ENCODE measurements around the gene YBX2.
"Not testable (repeated sequence)": the region's sequence is repeated elsewhere in the genome, so short reads cannot be mapped to it uniquely, and the experiment has no call there.

YBX2 gene

GRCh38 chr17:7262192-7262934 lies 32.1 kb downstream of the YBX2 start, which contains the start of gene CLDN7:
Gene CLDN7 (minus strand): TSS chr17:7262478. CDS start chr17:7262043, 435 bp downstream.
- no peak for DNase-seq

DNA sequence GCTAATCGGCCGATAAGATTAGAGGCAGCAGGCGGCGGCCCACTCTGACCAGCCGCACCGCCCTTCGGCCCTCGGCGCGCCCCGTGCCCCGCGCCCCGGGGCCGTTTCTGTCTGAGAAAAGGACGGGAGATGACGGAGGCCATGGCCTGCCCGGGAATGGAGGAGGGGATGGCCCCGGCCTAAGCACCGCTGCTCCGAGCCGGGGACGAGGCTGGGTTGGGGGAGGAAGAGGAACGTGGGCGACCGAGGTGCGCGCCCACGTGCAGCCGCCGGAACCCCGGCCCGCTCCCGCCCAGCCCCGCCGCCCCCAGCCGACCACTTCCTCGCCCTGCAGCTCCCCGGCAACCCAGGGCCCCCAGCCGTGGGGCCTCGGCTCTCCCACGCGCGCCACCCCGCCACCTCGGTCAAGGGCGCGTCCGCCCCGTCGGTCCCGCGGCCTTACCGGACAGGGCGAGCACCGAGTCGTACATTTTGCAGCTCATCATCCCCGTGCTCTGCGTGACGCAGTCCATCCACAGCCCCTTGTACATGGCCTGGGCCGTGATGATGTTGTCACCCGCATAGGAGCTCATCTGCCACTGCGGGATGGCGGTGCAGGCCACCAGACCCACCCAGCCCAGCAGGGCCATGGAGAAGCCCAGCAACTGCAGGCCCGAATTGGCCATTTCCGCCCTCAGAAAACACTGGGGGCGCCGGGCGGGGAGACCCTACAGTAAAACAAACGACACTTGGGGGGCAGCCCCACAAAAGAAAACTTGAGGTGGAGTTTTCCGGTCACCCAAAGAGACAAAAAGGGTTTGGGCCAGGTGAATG lies 32.9 kb downstream of the YBX2 start:
- no peak for DNase-seq

- no peak for DNase-seq
Observed at GRCh38 chr17:7260651-7261378, 33.6 kb downstream of the YBX2 start.

DNA sequence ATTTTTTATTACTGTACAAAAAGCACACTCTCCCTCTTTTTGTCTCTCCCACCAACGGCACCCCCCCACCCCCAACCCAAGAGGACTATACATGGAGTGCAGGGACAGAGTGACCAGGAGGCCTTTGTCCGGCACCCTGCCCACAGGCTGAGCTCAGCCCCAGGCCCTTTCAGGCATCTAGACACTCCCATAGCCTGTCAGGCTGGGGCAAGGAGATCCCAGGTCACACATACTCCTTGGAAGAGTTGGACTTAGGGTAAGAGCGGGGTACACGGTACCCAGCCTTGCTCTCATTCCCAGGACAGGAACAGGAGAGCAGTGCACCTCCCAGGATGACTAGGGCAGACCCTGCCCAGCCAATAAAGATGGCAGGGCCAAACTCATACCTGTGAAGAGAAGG lies 34.3 kb downstream of the YBX2 start:
- DNase-seq = no peak

GRCh38 chr17:7259555-7259889 lies 34.9 kb downstream of the YBX2 start:
- no peak for DNase-seq

DNA sequence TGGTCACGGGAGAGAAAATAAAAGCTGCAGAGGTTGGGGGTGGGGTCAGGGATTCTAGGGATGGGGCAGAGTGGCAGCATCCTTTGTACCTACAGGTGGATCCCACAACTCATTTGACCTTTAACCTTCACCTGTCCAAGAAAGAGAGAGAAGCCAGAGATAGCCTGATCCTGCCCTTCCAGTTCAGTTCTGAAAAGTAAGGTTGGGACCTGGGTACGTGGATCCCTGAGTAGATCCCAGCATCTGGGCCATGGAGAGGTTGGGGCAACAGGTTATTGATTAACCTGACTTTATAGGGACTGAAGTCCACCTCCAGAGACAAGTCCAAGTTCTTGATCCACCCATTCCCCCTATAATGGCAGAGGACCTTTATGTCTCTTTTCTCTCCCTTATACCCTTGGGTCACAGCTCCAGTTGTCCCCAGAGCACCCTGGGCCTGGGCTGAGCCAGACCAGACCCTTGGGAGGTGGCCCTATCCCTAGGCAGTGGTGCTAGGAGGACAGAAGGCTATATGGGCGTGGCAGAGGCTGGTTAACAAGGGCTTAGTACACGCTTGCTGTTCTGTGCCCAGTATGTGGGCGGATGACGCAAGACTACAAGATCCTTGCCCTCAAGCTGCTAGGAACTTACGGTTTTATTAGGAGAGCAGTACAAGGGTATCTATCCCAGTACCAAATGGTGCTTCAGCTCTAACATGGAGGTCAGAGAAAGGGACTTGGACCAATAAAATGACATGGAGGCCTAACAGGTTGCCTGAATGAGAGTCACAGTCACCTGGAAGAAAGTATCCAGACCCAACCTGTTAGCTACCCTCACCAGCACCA lies 35.5 kb downstream of the YBX2 start:
- no peak for DNase-seq

GRCh38 chr17:7256766-7257456 lies 37.5 kb downstream of the YBX2 start:
- no peak for DNase-seq

DNA sequence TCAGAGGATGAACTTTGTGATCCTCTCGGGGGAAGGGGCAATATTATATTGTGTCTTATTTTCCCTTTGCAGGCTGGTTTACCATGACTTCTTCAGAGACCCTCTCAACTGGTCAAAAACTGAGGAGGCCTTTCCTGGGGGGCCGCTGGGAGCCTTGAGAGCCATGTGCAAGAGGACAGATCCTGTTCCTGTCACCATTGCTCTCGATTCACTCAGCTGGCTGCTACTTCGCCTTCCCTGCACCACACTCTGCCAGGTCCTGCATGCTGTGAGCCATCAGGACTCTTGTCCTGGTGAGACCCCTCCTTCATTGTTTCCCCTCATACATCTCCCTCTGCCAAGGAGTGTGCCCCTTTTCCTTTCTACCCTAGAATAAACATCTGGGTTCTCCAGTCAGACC lies 39.9 kb downstream of the YBX2 start:
- no peak for DNase-seq

GRCh38 chr17:7253082-7253481 lies 41.4 kb downstream of the YBX2 start:
- no peak for DNase-seq

DNA sequence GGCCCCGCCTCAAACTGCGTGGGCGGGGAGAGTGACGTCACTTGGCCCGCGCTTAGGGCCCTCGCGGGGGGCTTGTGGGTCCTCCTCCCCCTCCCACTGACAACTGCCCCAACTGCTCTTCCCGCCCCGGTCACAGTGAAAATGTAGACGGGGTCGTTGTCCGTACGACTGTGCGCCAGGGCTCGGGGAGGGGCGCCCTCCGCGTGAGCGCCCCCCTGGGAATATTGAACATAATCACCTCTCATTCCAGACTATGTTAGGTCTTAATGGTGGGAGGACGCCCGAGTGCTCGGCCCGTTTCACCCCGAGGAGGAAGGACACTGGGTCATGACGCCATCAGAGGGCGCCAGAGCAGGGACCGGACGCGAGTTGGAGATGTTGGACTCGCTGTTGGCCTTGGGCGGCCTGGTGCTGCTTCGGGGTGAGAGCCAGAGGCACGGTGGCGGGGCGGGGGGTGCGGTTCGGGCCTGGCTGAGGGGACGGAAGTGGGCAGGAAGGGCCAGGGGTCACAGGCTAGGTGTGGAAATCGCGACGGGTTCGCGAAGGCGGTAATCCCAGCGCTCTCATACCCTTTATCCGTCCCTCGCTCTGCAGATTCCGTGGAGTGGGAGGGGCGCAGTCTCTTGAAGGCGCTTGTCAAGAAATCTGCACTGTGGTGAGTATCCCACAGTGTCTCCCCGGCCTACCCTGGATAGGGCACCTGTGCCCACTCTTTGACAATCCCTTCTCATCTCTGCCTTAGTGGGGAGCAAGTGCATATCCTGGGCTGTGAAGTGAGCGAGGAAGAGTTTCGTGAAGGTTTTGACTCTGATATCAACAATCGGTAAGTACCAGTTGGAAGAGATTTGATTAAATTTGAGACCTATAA lies 42.0 kb downstream of the YBX2 start, which contains the start of gene ELP5:
Gene ELP5 (plus strand): TSS at position 40 of the 868 bp plus-strand sequence. CDS start 336 bp downstream, at position 376.
- DNase-seq = peak; percentile 81

GRCh38 chr17:7251661-7252175 lies 42.7 kb downstream of the YBX2 start, which contains the start of gene CTDNEP1:
Gene CTDNEP1 (minus strand): TSS chr17:7251734. CDS start chr17:7251296, 438 bp downstream.
- DNase-seq = peak; percentile 95

DNA sequence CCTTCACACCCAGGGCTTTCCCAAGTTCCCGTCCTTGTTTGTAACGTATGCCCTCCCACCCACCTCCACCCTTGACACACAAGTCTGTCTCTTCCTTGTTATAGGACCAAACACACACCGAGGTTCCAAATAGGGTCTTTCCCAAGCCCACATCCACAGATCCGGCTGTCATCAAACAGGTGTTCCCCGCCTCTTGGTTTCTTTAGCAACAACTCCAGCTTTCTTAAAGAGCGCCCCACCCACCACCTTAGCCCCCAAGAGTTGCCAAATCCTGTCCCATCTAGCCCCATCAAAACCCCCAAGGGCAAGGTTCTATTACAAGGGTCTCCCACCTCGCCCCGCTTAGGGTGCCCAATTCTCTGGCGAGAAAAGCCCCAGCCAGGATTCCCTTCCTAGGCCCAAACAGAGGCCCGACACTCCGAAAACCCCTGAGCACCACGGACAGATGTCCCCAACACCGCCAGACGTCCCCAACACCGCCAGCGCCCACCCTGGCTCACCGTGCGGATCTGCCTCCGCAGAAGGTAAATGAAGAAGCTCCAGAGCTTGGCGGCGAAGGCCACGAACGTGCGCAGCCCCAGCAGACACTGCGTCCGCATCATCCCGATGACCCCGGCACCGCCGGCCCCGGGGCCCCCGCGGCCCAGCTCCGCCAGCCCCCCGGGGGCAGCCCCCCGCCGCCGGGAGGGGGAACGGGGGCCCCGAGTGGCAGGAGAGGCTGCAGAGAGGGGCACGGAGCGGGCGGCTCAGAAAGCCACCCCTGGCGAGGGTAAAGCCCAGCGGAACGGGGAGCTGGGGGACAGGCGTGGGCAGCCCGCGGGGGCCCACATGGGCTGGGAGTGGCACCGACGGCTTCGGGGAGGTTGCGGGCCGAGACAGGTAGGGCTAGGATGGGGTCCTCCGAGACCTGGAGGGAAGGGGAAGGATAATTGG lies 43.5 kb downstream of the YBX2 start:
- DNase-seq = no peak

- DNase-seq = no peak
Observed at GRCh38 chr17:7249830-7250229, 44.6 kb downstream of the YBX2 start.

- no peak for DNase-seq
Observed at GRCh38 chr17:7249214-7249613, 45.2 kb downstream of the YBX2 start.

GRCh38 chr17:7248796-7249195 lies 45.6 kb downstream of the YBX2 start:
- DNase-seq = no peak

DNA sequence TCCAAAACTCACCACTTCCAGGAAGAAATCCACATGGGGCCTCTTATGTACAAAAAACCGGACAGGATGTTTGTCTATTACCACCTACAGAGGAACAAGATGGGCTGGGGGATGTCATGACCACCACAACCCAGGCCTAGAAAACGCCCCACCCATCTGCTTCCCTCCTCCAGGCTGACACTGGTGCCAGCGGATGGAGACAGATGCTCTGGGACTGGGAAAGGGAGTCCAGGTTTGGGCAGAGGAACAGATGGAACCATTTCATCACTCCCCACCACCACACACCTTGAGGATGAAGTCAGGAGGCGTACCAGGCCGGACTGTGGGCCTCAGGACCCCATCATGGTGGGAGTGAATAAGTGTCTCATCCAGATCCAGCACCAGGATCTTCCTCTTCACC lies 47.7 kb downstream of the YBX2 start:
- DNase-seq = no peak

DNA sequence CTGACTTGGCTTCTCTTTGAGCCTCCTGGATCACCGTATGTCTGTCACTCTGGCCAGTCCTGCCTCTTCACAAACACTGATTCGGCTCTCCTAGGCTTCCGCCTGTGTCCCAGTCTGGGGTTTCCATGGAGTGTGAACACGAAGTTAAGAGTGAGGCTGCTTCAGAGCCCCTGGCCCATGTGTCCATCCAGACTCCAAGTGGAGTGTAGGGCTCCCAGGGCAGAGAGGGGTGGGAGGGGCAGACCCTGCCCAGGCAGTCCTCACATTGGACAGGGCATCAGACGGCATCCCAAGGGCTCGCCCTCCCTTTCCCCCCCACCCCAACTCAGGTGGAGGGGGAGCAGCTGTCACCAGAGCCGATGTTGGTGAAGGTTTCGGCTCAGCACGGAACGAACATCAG lies 50.6 kb downstream of the YBX2 start:
- DNase-seq = not testable (repeated sequence)

GRCh38 chr17:7243453-7243729 lies 51.0 kb downstream of the YBX2 start:
- DNase-seq = no peak

DNA sequence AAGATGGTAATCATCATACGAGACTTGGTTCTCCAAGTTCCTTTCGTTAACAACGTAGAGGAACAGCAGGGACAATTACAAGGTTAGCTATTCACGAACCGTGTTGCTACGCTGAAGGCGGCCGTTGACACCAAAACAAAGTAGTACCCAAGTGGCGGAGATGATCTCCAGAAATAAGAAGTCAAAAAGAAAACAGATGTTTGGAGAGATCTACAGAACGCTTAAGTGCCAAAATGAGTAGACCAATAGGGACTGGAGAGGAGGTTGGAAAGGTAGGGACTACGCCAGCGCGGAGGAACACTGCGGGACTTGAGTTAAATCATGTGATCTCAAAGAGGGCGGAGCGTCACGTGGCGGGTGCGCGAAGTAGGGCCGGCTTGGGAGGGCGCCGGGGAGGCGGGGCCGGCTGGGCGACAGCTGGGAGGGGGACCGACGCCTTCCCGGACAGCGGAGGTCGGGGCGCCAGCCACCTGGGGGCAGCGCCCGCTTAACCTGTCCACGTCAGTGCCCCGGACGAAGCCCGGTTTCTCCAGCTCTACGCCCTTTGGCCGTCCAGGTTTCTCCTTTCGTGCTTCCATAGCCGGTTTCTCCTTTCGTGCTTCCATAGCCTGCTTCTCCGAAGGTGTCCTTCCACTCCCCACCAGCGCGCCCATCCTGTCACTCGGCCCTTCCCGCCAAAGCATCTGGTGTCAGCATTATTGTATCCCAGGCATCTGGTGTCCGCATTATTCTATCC lies 51.6 kb downstream of the YBX2 start:
- DNase-seq = peak; percentile 90

Data from NCI-H1092 (cell line).